A549 treated with CORT108297 at 1 μM for 4 hours (cell line): ENCODE measurements around the gene POTEC. TPM values are rescaled to one million over a fixed set of nuclear protein-coding genes. Genes with fewer than 3 reads are reported as not detected.

ENCODE experiments used
- total RNA-seq: library from RNA; stranded (reverse); fragments of 200-300 nt; extraction: Qiagen RNA extraction; gene quantifications from 5 replicates; pipeline ENCODE4 v1.2.3, GENCODE V29; 2022

POTEC gene
- total RNA-seq = not detected in 5 replicates

GRCh38 chr18:14543446-14543964, at the start of gene POTEC:
POTEC (minus strand) TSS chr18:14543600; CDS start chr18:14543146, 454 bp downstream.

Other genes with a start within 250 kb of the POTEC start
- 0.02 to 0.03 TPM (median 0.02 TPM) in 3 of 5 replicates, not detected in the others for gene ANKRD30B, start 204.6 kb upstream of the POTEC start, total RNA-seq